HG03439 (cell line): Measurements from ENCODE around the gene ARMC2.
"Not testable (repeated sequence)": the region's sequence is repeated elsewhere in the genome, so short reads cannot be mapped to it uniquely, and the experiment has no call there.

Source experiments
- ATAC-seq: cut with Tn5 transposase; IDR thresholded peaks from one replicate; pipeline ENCODE4 v1.9.1; 2021; ENCODE audit warnings: mild to moderate bottlenecking, moderate library complexity; ENCODE audit not compliant: unreplicated experiment

ARMC2 gene

GRCh38 chr6:108914235-108915022 is 66.2 kb downstream of the ARMC2 start:
- no peak for ATAC-seq

- ATAC-seq = no peak
Measured at GRCh38 chr6:108915258-108915657, 67.0 kb downstream of the ARMC2 start.

GRCh38 chr6:108916026-108916686 is 67.9 kb downstream of the ARMC2 start:
- no peak for ATAC-seq

GRCh38 chr6:108920751-108921150 is 72.5 kb downstream of the ARMC2 start:
- ATAC-seq = no peak

GRCh38 chr6:108921547-108922361 is 73.5 kb downstream of the ARMC2 start:
- ATAC-seq = no peak

- no peak for ATAC-seq
Measured at GRCh38 chr6:108922499-108922898, 74.3 kb downstream of the ARMC2 start.

GRCh38 chr6:108927927-108928326 is 79.7 kb downstream of the ARMC2 start:
- no peak for ATAC-seq

- no peak for ATAC-seq
Measured at GRCh38 chr6:108928650-108929049, 80.4 kb downstream of the ARMC2 start.

- ATAC-seq = not testable (repeated sequence)
Measured at GRCh38 chr6:108931090-108931489, 82.9 kb downstream of the ARMC2 start.

GRCh38 chr6:108937170-108937569 is 88.9 kb downstream of the ARMC2 start:
- ATAC-seq = no peak

GRCh38 chr6:108940741-108941140 is 92.5 kb downstream of the ARMC2 start:
- ATAC-seq = no peak

- no peak for ATAC-seq
Measured at GRCh38 chr6:108941281-108941680, 93.1 kb downstream of the ARMC2 start.

GRCh38 chr6:108941859-108942258 is 93.6 kb downstream of the ARMC2 start:
- ATAC-seq = no peak

GRCh38 chr6:108942556-108943492 is 94.6 kb downstream of the ARMC2 start:
- ATAC-seq = no peak

GRCh38 chr6:108944071-108944470 is 95.8 kb downstream of the ARMC2 start:
- ATAC-seq = no peak

- ATAC-seq = no peak
Measured at GRCh38 chr6:108944707-108945680, 96.8 kb downstream of the ARMC2 start.

GRCh38 chr6:108945681-108946159 is 97.5 kb downstream of the ARMC2 start:
- ATAC-seq = no peak

GRCh38 chr6:108946695-108947094 is 98.5 kb downstream of the ARMC2 start:
- no peak for ATAC-seq
